ENCODE results near the gene VPS4B. TPM values are rescaled to one million over a fixed set of nuclear protein-coding genes. Genes with fewer than 3 reads are reported as not detected.

Gene VPS4B
- total RNA-seq, 1 experiment from 2014 or later: 35.0 TPM

- BruUV-seq (replicated peaks): no TSS peak
- POLR2A ChIA-PET: no interaction called here
- CTCF ChIA-PET: no interaction called here
These were observed 43.2 kb downstream of the VPS4B start for GRCh38 chr18:63378919-63379638.

DNA sequence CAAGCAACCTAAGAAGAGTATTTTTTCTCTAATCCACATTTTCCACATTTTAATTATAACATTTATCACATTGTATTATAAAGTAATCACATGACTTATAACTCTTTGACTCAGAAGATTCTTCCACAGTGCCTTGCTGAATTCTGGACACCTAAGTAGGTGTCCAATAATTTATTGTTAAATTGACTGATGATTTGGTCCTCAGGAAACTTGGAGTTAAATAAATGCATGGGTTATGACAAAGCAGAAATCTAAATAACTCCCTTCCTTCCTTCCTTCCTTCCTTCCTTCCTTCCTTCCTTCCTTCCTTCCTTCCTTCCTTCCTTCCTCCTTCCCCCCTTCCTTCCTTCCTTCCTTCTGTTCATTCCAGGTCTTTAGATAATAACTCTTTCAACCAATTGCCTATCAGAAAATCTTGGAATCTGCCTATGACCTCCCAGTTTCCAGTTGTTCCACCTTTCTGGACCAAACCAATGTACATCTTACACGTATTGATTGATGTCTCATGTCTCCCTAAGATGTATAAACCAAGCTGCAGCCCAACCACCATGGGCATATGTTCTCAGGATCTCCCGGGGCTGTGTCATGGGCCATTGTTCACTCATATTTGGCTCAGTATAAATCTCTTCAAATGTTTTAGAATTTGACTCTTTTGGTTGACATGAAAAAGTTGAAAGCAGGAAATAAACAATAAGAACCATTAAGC, 44.8 kb downstream of the VPS4B start:
- DNase-seq: no peak
- H3K27ac Mint-ChIP-seq (ENCODE audit: unreplicated experiment): no peak overlapping the region
- Histone ChIP-seq H3K9me3 (no peaks in the 10 kb centered on the region), H3K36me3 (ENCODE audit: control insufficient read depth, insufficient read depth, low read length) (no peaks in the 10 kb centered on the region), H3K4me1 (no peaks in the 10 kb centered on the region), H3K4me3 (ENCODE audit: low read depth, low read length) (no peak overlapping the region), H3K27me3 (replicated peaks; ENCODE audit: control insufficient read depth, insufficient read depth, low read length) (no peaks in the 10 kb centered on the region)
- H3K27me3 Mint-ChIP-seq (ENCODE audit: insufficient read depth, unreplicated experiment): no peaks in the 10 kb centered on the region
- H3K36me3 Mint-ChIP-seq (ENCODE audit: insufficient read depth, unreplicated experiment): no peaks in the 10 kb centered on the region
- H3K4me1 Mint-ChIP-seq (ENCODE audit: low read depth, unreplicated experiment): peaks cover 13% of the 10 kb centered on the region
- POLR2A ChIA-PET: no interaction called here
- no TSS peak for BruUV-seq (replicated peaks)
- CTCF ChIA-PET: no interaction called here
- intact Hi-C loops (cut with micrococcal nuclease; ENCODE audit: unreplicated experiment): no loop called here
- no peak for TF ChIP-seq CTCF (IDR thresholded peaks at IDR 0.05; ENCODE audit: insufficient read depth in 1 of 2, low read depth in 1 of 2, low read length in 1 of 2, severe bottlenecking in 1 of 2, unreplicated experiment in 1 of 2)
- H3K4me3 Mint-ChIP-seq (ENCODE audit: unreplicated experiment): no peak overlapping the region
- H3K9me3 Mint-ChIP-seq (ENCODE audit: unreplicated experiment): no peaks in the 10 kb centered on the region

More at GRCh38 chr18:63378919-63379638, 43.2 kb downstream of the VPS4B start:
- H3K9me3 Mint-ChIP-seq (ENCODE audit: unreplicated experiment): no peaks in the 10 kb centered on the region
- H3K36me3 Mint-ChIP-seq (ENCODE audit: insufficient read depth, unreplicated experiment): no peaks in the 10 kb centered on the region
- no peaks in the 10 kb centered on the region for H3K27me3 Mint-ChIP-seq (ENCODE audit: insufficient read depth, unreplicated experiment)
- no peaks in the 10 kb centered on the region for H3K4me1 ChIP-seq
- no peaks in the 10 kb centered on the region for H3K36me3 ChIP-seq (ENCODE audit: control insufficient read depth, insufficient read depth, low read length)
- no peaks in the 10 kb centered on the region for H3K9me3 ChIP-seq
- no peak for DNase-seq
- TF ChIP-seq CTCF (IDR thresholded peaks at IDR 0.05; ENCODE audit: insufficient read depth in 1 of 2, low read depth in 1 of 2, low read length in 1 of 2, severe bottlenecking in 1 of 2, unreplicated experiment in 1 of 2): no peak
- H3K27ac Mint-ChIP-seq (ENCODE audit: unreplicated experiment): no peak overlapping the region
- no peaks in the 10 kb centered on the region for H3K27me3 ChIP-seq (replicated peaks; ENCODE audit: control insufficient read depth, insufficient read depth, low read length)
- H3K4me3 ChIP-seq (ENCODE audit: low read depth, low read length): no peak overlapping the region
- peaks cover 13% of the 10 kb centered on the region for H3K4me1 Mint-ChIP-seq (ENCODE audit: low read depth, unreplicated experiment)
- peak overlapping the region; percentile 26 for H3K4me3 Mint-ChIP-seq (ENCODE audit: unreplicated experiment)
- intact Hi-C loops (cut with micrococcal nuclease; ENCODE audit: unreplicated experiment): no loop called here

GRCh38 chr18:63376538-63376937, 45.7 kb downstream of the VPS4B start:
- no peaks in the 10 kb centered on the region for H3K36me3 Mint-ChIP-seq (ENCODE audit: insufficient read depth, unreplicated experiment)
- H3K27ac Mint-ChIP-seq (ENCODE audit: unreplicated experiment): no peak overlapping the region
- intact Hi-C loops (cut with micrococcal nuclease; ENCODE audit: unreplicated experiment): no loop called here
- H3K27me3 Mint-ChIP-seq (ENCODE audit: insufficient read depth, unreplicated experiment): no peaks in the 10 kb centered on the region
- Histone ChIP-seq H3K36me3 (ENCODE audit: control insufficient read depth, insufficient read depth, low read length) (no peaks in the 10 kb centered on the region), H3K4me1 (no peaks in the 10 kb centered on the region), H3K9me3 (no peaks in the 10 kb centered on the region), H3K4me3 (ENCODE audit: low read depth, low read length) (no peak overlapping the region), H3K27me3 (replicated peaks; ENCODE audit: control insufficient read depth, insufficient read depth, low read length) (no peaks in the 10 kb centered on the region)
- BruUV-seq (replicated peaks): no TSS peak
- H3K9me3 Mint-ChIP-seq (ENCODE audit: unreplicated experiment): no peaks in the 10 kb centered on the region
- ChIA-PET POLR2A (no interaction called here), CTCF (no interaction called here)
- DNase-seq: no peak
- no peak for TF ChIP-seq CTCF (IDR thresholded peaks at IDR 0.05; ENCODE audit: insufficient read depth in 1 of 2, low read depth in 1 of 2, low read length in 1 of 2, severe bottlenecking in 1 of 2, unreplicated experiment in 1 of 2)
- H3K4me3 Mint-ChIP-seq (ENCODE audit: unreplicated experiment): no peak overlapping the region
- H3K4me1 Mint-ChIP-seq (ENCODE audit: low read depth, unreplicated experiment): peaks cover 13% of the 10 kb centered on the region
